ELF-1 (cell line): ENCODE data around the gene BCS1L.
A peak's percentile ranks its signal among the peaks of the same experiment; 100 is the strongest.

Experiments used
- DNase-seq: peaks from one replicate; pipeline ENCODE4 v3.0.0-alpha.2; 2016; ENCODE audit warnings: low read depth, low spot score

The BCS1L gene

GRCh38 chr2:218662377-218662776 is 2.9 kb downstream of the BCS1L start:
- DNase-seq, result no peak

DNA sequence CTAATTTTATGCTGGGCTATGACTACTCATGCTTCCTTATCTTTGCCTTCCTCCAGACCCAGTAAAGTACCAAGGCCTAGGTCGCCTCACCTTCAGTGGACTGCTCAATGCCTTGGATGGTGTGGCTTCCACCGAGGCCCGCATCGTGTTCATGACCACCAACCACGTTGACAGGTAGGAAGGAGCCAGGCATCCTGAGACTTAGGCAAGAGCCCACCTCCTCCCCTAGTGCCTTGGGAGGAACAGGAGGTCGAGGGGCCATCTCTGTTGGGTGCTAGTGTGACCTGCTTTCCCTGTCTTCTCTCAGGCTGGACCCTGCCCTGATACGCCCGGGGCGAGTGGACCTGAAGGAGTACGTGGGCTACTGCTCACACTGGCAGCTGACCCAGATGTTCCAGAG is 3.3 kb downstream of the BCS1L start:
- no peak for DNase-seq

- DNase-seq, result no peak
These were observed 4.4 kb downstream of the BCS1L start for GRCh38 chr2:218663901-218664300.

GRCh38 chr2:218664653-218665052 is 5.2 kb downstream of the BCS1L start:
- DNase-seq, result no peak

- DNase-seq, result no peak
These were observed 11.7 kb downstream of the BCS1L start for GRCh38 chr2:218671097-218671653.

GRCh38 chr2:218671654-218672566 is 12.4 kb downstream of the BCS1L start, which contains the start of the genes RNF25 and STK36:
TSS of gene RNF25 (minus strand) at chr2:218672002. CDS start at chr2:218671970, 32 bp downstream.
TSS of gene STK36 (plus strand) at chr2:218672086. CDS start at chr2:218672830, 744 bp downstream.
- peak; percentile 95 for DNase-seq

DNA sequence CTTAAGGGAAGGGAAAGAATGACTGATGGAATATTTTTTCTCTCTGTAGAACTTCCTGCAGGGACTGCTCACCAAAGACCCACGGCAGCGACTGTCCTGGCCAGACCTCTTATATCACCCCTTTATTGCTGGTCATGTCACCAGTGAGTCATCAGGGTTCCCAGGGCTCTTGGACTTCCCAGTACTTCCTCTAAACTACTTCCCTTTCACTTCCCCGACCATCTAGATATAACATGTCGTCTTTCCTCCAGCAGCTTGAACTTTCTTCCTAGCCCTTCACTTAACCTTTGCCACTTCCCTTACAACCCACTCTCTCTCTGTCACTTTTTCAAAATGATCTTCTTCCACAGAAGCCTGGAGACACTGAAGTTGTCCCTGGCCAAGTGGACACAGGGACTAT is 19.6 kb downstream of the BCS1L start:
- DNase-seq, result no peak

- DNase-seq, result no peak
These were observed 20.6 kb downstream of the BCS1L start for GRCh38 chr2:218680061-218680460.

DNA sequence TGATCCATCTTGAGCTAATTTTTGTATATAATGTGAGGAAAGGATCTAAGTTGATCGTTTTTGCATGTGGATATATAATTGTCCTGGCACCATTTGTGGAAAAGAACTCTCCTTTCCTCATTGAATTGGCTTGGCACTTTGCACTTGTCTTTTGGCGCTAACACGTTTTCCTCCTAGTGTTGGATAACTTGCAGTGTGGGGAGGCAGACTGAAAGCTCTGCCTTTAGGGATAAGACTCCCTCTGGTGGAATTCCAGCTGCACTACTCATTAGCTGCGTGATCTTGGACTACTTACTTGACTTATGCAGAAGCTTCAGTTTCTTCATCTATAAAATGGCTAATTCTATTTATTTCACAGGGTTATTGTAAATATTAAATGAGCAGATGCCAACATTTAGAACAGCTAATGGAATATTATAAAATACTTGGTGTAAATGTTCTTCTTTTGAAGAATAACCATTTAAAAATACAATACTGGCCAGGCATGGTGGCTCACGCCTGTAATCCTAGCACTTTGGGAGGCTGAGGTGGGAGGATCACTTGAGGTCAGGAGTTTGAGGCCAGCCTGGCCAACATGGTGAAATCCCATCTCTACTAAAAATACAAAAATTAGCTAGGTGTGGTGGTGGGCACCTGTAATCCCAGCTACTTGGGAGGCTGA is 28.0 kb downstream of the BCS1L start:
- peak; percentile 67 for DNase-seq

- no peak for DNase-seq
These were observed 31.8 kb downstream of the BCS1L start for GRCh38 chr2:218691234-218691633.

GRCh38 chr2:218694405-218695145 is 35.1 kb downstream of the BCS1L start:
- peak; percentile 58 for DNase-seq

GRCh38 chr2:218698885-218699284 is 39.4 kb downstream of the BCS1L start:
- no peak for DNase-seq

GRCh38 chr2:218701806-218702205 is 42.3 kb downstream of the BCS1L start:
- no peak for DNase-seq

DNA sequence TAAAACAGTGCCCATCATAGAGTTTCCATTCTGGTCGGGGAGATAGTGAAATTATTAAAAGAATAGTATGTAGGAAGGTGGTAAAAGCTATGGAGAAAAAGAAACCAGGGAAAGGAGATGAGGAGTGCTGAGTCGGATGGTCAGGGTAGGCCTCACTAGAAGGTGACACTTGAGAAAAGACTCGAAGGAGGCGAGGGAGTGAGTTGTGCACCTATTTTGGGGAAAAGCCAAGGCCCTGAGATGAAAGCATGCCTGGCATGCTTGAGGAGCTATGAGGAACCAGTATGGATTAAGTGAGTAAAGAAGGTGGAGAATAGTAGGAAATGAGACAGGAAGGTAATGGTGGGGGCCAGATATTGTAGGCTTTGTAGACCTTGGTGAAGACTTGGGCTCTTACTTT is 43.9 kb downstream of the BCS1L start:
- DNase-seq, result no peak

- DNase-seq, result no peak
These were observed 48.6 kb downstream of the BCS1L start for GRCh38 chr2:218708086-218708485.

DNA sequence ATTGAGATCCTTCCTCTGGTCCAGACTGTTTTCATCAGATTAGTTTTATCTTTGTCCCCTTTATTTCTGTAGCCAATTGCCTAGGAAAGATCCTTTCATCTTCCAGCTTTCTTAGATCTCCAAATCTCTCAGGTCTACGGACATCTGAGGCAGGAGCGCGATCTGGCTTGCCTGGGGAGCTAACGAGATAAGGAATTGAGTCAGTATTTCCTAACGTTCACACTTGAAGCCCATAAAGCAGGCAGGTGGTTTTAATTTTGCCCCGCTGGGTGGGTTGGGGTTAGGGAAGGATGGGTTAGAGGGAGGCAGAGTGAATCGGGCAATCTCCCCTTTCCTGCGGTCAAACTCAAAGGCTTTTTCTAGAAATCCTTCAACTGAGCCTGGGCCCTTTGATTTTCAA is 50.4 kb downstream of the BCS1L start:
- DNase-seq, result no peak

- no peak for DNase-seq
These were observed 50.8 kb downstream of the BCS1L start for GRCh38 chr2:218710334-218710686.

GRCh38 chr2:218710687-218711549 is 51.4 kb downstream of the BCS1L start, which contains the start of gene TTLL4:
TSS of gene TTLL4 (plus strand) at chr2:218710835. CDS start at chr2:218737677, 26,842 bp downstream.
- peak; percentile 95 for DNase-seq

GRCh38 chr2:218711550-218711929 is 52.1 kb downstream of the BCS1L start:
- no peak for DNase-seq
